ENCODE data around the gene THAP10. TPM values are rescaled to one million over a fixed set of nuclear protein-coding genes. Genes with fewer than 3 reads are reported as not detected.

Gene THAP10
- total RNA-seq, 2 donors from 2014 or later = 1.3 to 3.0 TPM

- Histone ChIP-seq H3K36me3 (replicated peaks in 1 of 2; ENCODE audit: insufficient read depth in 1 of 2, low read depth in 2 of 2) (no peaks in the 10 kb centered on the region), H3K27ac (peak overlapping the region in 2 of 4 donors; percentile 5 to 46), H3K27me3 (no peaks in the 10 kb centered on the region), H3K4me1 (peaks cover 23% of the 10 kb centered on the region), H3K9me3 (no peaks in the 10 kb centered on the region), H3K4me3 (no peak overlapping the region)
- 57 to 63% methylated on average over 7 of the region's 7 CpGs for WGBS, 2 donors
- no peak for TF ChIP-seq POLR2A (IDR thresholded peaks at IDR 0.05)
- no peak for TF ChIP-seq CTCF (IDR thresholded peaks at IDR 0.05)
- intact Hi-C loops (cut with DNase I) = no loop called here
- DNase-seq (no peak), ATAC-seq (no peak)
Measured at GRCh38 chr15:70856177-70856883, 35.9 kb downstream of the THAP10 start.

GRCh38 chr15:70855764-70856163 lies 36.5 kb downstream of the THAP10 start:
- H3K27ac ChIP-seq = no peak overlapping the region
- intact Hi-C loops (cut with DNase I) = no loop called here
- H3K36me3 ChIP-seq (replicated peaks in 1 of 2; ENCODE audit: insufficient read depth in 1 of 2, low read depth in 2 of 2) = no peaks in the 10 kb centered on the region
- ATAC-seq (no peak), DNase-seq (no peak)
- H3K4me1 ChIP-seq = peaks cover 23% of the 10 kb centered on the region
- no peaks in the 10 kb centered on the region for H3K27me3 ChIP-seq
- no peaks in the 10 kb centered on the region for H3K9me3 ChIP-seq
- H3K4me3 ChIP-seq = no peak overlapping the region
- 59 to 72% methylated on average over 2 of the region's 2 CpGs for WGBS, 2 donors
- TF ChIP-seq CTCF (IDR thresholded peaks at IDR 0.05) = no peak
- TF ChIP-seq POLR2A (IDR thresholded peaks at IDR 0.05) = no peak

- Histone ChIP-seq H3K9me3 (no peaks in the 10 kb centered on the region), H3K4me1 (peaks cover 23% of the 10 kb centered on the region), H3K4me3 (peak overlapping the region in 1 of 2 donors; percentile 23), H3K27ac (peak overlapping the region in 3 of 4 donors; percentile 57 to 82 (median 76)), H3K36me3 (replicated peaks in 1 of 2; ENCODE audit: insufficient read depth in 1 of 2, low read depth in 2 of 2) (no peaks in the 10 kb centered on the region), H3K27me3 (no peaks in the 10 kb centered on the region)
- 29 to 43% methylated on average over 3 to 4 of the region's 4 CpGs for WGBS, 2 donors
- intact Hi-C loops (cut with DNase I) = no loop called here
- ATAC-seq (peak; percentile 7), DNase-seq (no peak)
- TF ChIP-seq POLR2A (IDR thresholded peaks at IDR 0.05) (no peak), CTCF (IDR thresholded peaks at IDR 0.05) (peak in 1 of 7 experiments; percentile 7)
Measured at GRCh38 chr15:70854666-70854976, 37.6 kb downstream of the THAP10 start.

- Histone ChIP-seq H3K36me3 (replicated peaks in 1 of 2; ENCODE audit: insufficient read depth in 1 of 2, low read depth in 2 of 2) (no peaks in the 10 kb centered on the region), H3K27me3 (no peaks in the 10 kb centered on the region), H3K4me3 (peak within 1 kb of the TSS; percentile 10 to 56), H3K27ac (peak within 1 kb of the TSS; percentile 68 to 82 (median 76)), H3K4me1 (peaks cover 23% of the 10 kb centered on the region), H3K9me3 (no peaks in the 10 kb centered on the region)
- WGBS, 2 donors = 0% methylated on average over 1 to 20 of the region's 78 CpGs
- ATAC-seq = peak; percentile 85
- TF ChIP-seq CTCF (IDR thresholded peaks at IDR 0.05) = no peak
- peak; percentile 59 to 72 (median 72) for TF ChIP-seq POLR2A (IDR thresholded peaks at IDR 0.05)
- DNase-seq = peak; percentile 53 to 71 (median 62)
- intact Hi-C loops (cut with DNase I) = no loop called here
Measured at GRCh38 chr15:70853973-70854665, 38.1 kb downstream of the THAP10 start, which contains the start of gene LARP6. TSS of gene LARP6 (minus strand) at chr15:70854157. CDS start at chr15:70854088, 69 bp downstream.
